ENCODE results near the gene TNK2.
"Not testable (repeated sequence)": the region's sequence is repeated elsewhere in the genome, so short reads cannot be mapped to it uniquely, and the experiment has no call there.

The TNK2 gene

GRCh38 chr3:195883160-195883559 lies 25.2 kb downstream of the TNK2 start:
- no peak for DNase-seq

GRCh38 chr3:195882002-195882441 lies 26.3 kb downstream of the TNK2 start:
- DNase-seq: no peak

GRCh38 chr3:195881276-195881988 lies 26.9 kb downstream of the TNK2 start:
- DNase-seq: no peak

- DNase-seq: no peak
Observed at GRCh38 chr3:195880037-195880431, 28.3 kb downstream of the TNK2 start.

GRCh38 chr3:195879416-195880036 lies 28.8 kb downstream of the TNK2 start:
- no peak for DNase-seq

GRCh38 chr3:195878424-195879274 lies 29.7 kb downstream of the TNK2 start:
- DNase-seq: no peak

- DNase-seq: no peak
Observed at GRCh38 chr3:195877767-195878423, 30.5 kb downstream of the TNK2 start.

- DNase-seq: no peak
Observed at GRCh38 chr3:195877136-195877715, 31.1 kb downstream of the TNK2 start.

- no peak for DNase-seq
Observed at GRCh38 chr3:195876297-195877064, 31.9 kb downstream of the TNK2 start.

- DNase-seq: no peak
Observed at GRCh38 chr3:195875482-195876236, 32.7 kb downstream of the TNK2 start.

GRCh38 chr3:195873971-195874370 lies 34.4 kb downstream of the TNK2 start:
- DNase-seq: no peak

GRCh38 chr3:195873281-195873887 lies 35.0 kb downstream of the TNK2 start:
- no peak for DNase-seq

GRCh38 chr3:195872800-195873199 lies 35.6 kb downstream of the TNK2 start:
- DNase-seq: no peak

GRCh38 chr3:195872097-195872496 lies 36.3 kb downstream of the TNK2 start:
- no peak for DNase-seq

GRCh38 chr3:195871686-195872085 lies 36.7 kb downstream of the TNK2 start:
- DNase-seq: not testable (repeated sequence)

- no peak for DNase-seq
Observed at GRCh38 chr3:195870937-195871336, 37.4 kb downstream of the TNK2 start.

- DNase-seq: no peak
Observed at GRCh38 chr3:195870442-195870841, 37.9 kb downstream of the TNK2 start.

- DNase-seq: no peak
Observed at GRCh38 chr3:195869413-195870001, 38.8 kb downstream of the TNK2 start.

- DNase-seq: no peak
Observed at GRCh38 chr3:195868866-195869412, 39.4 kb downstream of the TNK2 start.

- no peak for DNase-seq
Observed at GRCh38 chr3:195868336-195868865, 40.0 kb downstream of the TNK2 start.
